ENCODE results near the gene GRAMD1C. TPM values are rescaled to one million over a fixed set of nuclear protein-coding genes. Genes with fewer than 3 reads are reported as not detected.

GRAMD1C gene
- total and polyA plus RNA-seq, 9 of the 15 experiments (the other 6 are each of a cell fraction or from before 2014, with no cell fraction given) = not detected

DNA sequence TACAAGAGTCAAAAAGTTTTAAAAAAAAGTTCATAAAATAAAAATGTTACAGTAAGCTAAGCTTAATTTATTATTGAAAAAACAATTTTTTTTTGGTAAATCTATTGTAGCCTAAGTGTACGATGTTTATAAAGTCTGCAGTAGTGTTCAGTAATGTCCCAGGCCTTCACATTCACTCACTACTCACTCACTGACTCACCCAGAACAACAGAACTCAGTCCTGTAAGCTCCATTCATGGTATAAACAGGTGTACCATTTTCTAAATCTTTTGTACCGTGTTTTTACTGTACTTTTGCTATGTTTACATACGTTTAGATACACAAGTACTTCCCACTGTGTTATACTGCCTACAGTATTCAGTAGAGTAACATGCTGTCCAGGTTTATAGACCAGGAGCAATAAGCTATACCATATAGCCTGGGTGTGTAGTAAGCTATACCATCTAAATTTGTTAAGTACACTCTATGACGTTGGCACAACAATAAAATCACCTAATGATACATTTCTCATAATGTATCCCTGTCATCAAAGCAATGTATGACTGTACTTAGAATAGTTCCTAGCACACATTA is 68.1 kb downstream of the GRAMD1C start:
- 0% methylated on average over 4 of the region's 4 CpGs for WGBS (ENCODE audit: insufficient coverage, low coverage, missing lambda C conversion rate)

DNA sequence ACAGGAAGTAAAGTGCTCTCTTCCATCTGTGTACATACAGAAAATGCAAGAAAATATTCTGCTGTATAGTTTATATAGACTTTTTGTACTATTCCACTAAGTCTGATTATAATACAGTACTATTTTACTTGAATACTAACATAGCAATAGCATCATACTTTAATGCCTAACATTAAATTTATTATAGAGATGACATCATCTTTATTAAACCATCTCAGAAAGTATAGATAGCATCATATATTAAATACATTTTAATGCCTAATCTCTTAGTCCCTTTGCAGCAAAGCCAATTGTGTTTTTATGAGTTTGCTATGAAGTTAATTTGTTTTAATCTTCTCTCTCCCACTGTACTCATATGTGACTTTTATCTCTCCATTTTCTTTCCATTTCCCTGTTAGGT is 69.5 kb downstream of the GRAMD1C start:
- Histone ChIP-seq H3K27me3 (ENCODE audit: control insufficient read depth in 2 of 2, insufficient read depth in 2 of 2, low read length in 2 of 2) (no peaks in the 10 kb centered on the region), H3K4me3 (no peak overlapping the region), H2AFZ (ENCODE audit: low read depth, low read length) (no peak overlapping the region), H3K9ac (ENCODE audit: insufficient read depth in 1 of 2, low read depth in 2 of 2, low read length in 2 of 2) (no peak overlapping the region), H3K4me2 (ENCODE audit: insufficient read depth, low read length) (no peak overlapping the region), H4K20me1 (replicated peaks; ENCODE audit: control insufficient read depth, insufficient read depth, low read length) (no peaks in the 10 kb centered on the region), H3K9me1 (ENCODE audit: control insufficient read depth, insufficient read depth, low read length) (no peaks in the 10 kb centered on the region), H3K4me1 (replicated peaks in 1 of 2; ENCODE audit: control insufficient read depth in 2 of 2, insufficient read depth in 2 of 2, low read length in 2 of 2) (no peaks in the 10 kb centered on the region), H3K79me2 (ENCODE audit: control insufficient read depth, insufficient read depth, low read length) (no peaks in the 10 kb centered on the region), H3K9me3 (replicated peaks; ENCODE audit: control insufficient read depth, insufficient read depth, low read depth, low read length) (no peaks in the 10 kb centered on the region), H3K27ac (ENCODE audit: extremely low read depth, low read depth, low read length) (no peak overlapping the region), H3K36me3 (ENCODE audit: control insufficient read depth, insufficient read depth, low read length) (no peaks in the 10 kb centered on the region)
- DNase-seq (ENCODE audit: extremely low read depth in 1 of 4, low spot score in 3 of 4) (no peak), FAIRE-seq (no peak), ATAC-seq (no peak)
- TF ChIP-seq ATF3 (IDR thresholded peaks at IDR 0.05) (peak; percentile 22; the same call in 1 of the 2 replicates), ATF3 (CRISPR knock-in tag; conservative IDR thresholded peaks at IDR 0.05) (no peak), BRD4 (IDR thresholded peaks at IDR 0.05) (no peak)
- POLR2A ChIA-PET = no interaction called here
- BruUV-seq (replicated peaks) = no TSS peak
- intact Hi-C loops (cut with micrococcal nuclease) (no loop called here), in situ Hi-C loops (cut with MboI) (no loop called here)
- CTCF ChIA-PET (ENCODE audit: low intra/inter-chr PET ratio) = no interaction called here

More for the DNA sequence above, 68.1 kb downstream of the GRAMD1C start:
- Histone ChIP-seq H3K4me2 (ENCODE audit: insufficient read depth, low read length) (no peak overlapping the region), H3K4me3 (no peak overlapping the region), H3K9ac (ENCODE audit: insufficient read depth in 1 of 2, low read depth in 2 of 2, low read length in 2 of 2) (no peak overlapping the region), H3K4me1 (replicated peaks in 1 of 2; ENCODE audit: control insufficient read depth in 2 of 2, insufficient read depth in 2 of 2, low read length in 2 of 2) (no peaks in the 10 kb centered on the region), H3K36me3 (ENCODE audit: control insufficient read depth, insufficient read depth, low read length) (no peaks in the 10 kb centered on the region), H3K27me3 (ENCODE audit: control insufficient read depth in 2 of 2, insufficient read depth in 2 of 2, low read length in 2 of 2) (no peaks in the 10 kb centered on the region), H3K9me1 (ENCODE audit: control insufficient read depth, insufficient read depth, low read length) (no peaks in the 10 kb centered on the region), H4K20me1 (replicated peaks; ENCODE audit: control insufficient read depth, insufficient read depth, low read length) (no peaks in the 10 kb centered on the region), H3K27ac (ENCODE audit: extremely low read depth, low read depth, low read length) (no peak overlapping the region), H3K79me2 (ENCODE audit: control insufficient read depth, insufficient read depth, low read length) (no peaks in the 10 kb centered on the region), H2AFZ (ENCODE audit: low read depth, low read length) (no peak overlapping the region), H3K9me3 (replicated peaks; ENCODE audit: control insufficient read depth, insufficient read depth, low read depth, low read length) (no peaks in the 10 kb centered on the region)
- no peak for ATAC-seq
- TF ChIP-seq HOXB6 (CRISPR knock-in tag; IDR thresholded peaks at IDR 0.05; ENCODE audit: borderline replicate concordance) (no peak), HDAC3 (IDR thresholded peaks at IDR 0.05; ENCODE audit: borderline replicate concordance, partially characterized antibody) (no peak), GABPA (tag; conservative IDR thresholded peaks at IDR 0.05; ENCODE audit: low read depth) (no peak), IRF9 (tag; IDR thresholded peaks at IDR 0.05) (no peak)
- DNase-seq (ENCODE audit: extremely low read depth in 1 of 4, low spot score in 3 of 4) = no peak
- no peak for FAIRE-seq
- BruUV-seq (replicated peaks) = no TSS peak
- in situ Hi-C loops (cut with MboI) = no loop called here
- intact Hi-C loops (cut with micrococcal nuclease) = no loop called here
- CTCF ChIA-PET (ENCODE audit: low intra/inter-chr PET ratio) = no interaction called here
- POLR2A ChIA-PET = no interaction called here
